ENCODE results near the gene TMEM205. TPM values are rescaled to one million over a fixed set of nuclear protein-coding genes. Genes with fewer than 3 reads are reported as not detected.

The TMEM205 gene
- total RNA-seq = 100 to 1,000 TPM; 174 to 213 TPM
- polyA plus RNA-seq (ENCODE audit: insufficient read depth, low read depth, low replicate concordance) = 132 TPM
- long read RNA-seq, donor 1, transcript TMEM205-203 (2 exons, 1,147 nt) = minor isoform, 7 of 91 reads
- long read RNA-seq, donor 1, transcript TMEM205-210 (4 exons, 840 nt) = minor isoform, 10 of 91 reads
- long read RNA-seq, donor 1, transcript TMEM205-201 (3 exons, 1,034 nt) = minor isoform, 8 of 91 reads
- long read RNA-seq, donor 1, transcript TMEM205-216 (4 exons, 792 nt) = major isoform, 47 of 91 reads
- long read RNA-seq, donor 1, partial matches to known transcripts = 5 of 91 reads
- long read RNA-seq, donor 1, other reads (novel, unspliced or antisense) = 6 of 91 reads
- long read RNA-seq, donor 2, transcript TMEM205-216 (4 exons, 792 nt) = major isoform, 19 of 35 reads
- long read RNA-seq, donor 2, partial matches to known transcripts = 0 of 35 reads
- long read RNA-seq, donor 2, other reads (novel, unspliced or antisense) = 0 of 35 reads

- Histone ChIP-seq H3K27ac (peak within 1 kb of the TSS; percentile 57 to 87), H3K9me3 (no peaks in the 10 kb centered on the region), H3K36me3 (ENCODE audit: low read depth, missing control alignments) (no peaks in the 10 kb centered on the region), H3K4me3 (peak within 1 kb of the TSS; percentile 61 to 68), H3K27me3 (no peaks in the 10 kb centered on the region), H3K4me1 (peaks cover 9% of the 10 kb centered on the region)
- DNase-seq = peak; percentile 99
- intact Hi-C loops (cut with DNase I; ENCODE audit: low total_unique reads) = no loop called here
- 0% methylated on average over 26 to 34 of the region's 50 CpGs for WGBS, 2 donors
- TF ChIP-seq POLR2A (IDR thresholded peaks at IDR 0.05) = no peak
- no peak for TF ChIP-seq CTCF (IDR thresholded peaks at IDR 0.05)
Observed at GRCh38 chr19:11346104-11346940, at the start of gene TMEM205, which contains the start of gene CCDC159. TSS of gene TMEM205 (minus strand) at chr19:11346268. CDS start at chr19:11345619, 649 bp downstream. TSS of gene CCDC159 (plus strand) at chr19:11346519. CDS start at chr19:11346607, 88 bp downstream.

- TF ChIP-seq CTCF (IDR thresholded peaks at IDR 0.05) = no peak
- TF ChIP-seq POLR2A (IDR thresholded peaks at IDR 0.05) = no peak
- H3K27ac ChIP-seq = no peak overlapping the region
- H3K36me3 ChIP-seq (ENCODE audit: low read depth, missing control alignments) = no peaks in the 10 kb centered on the region
- no peaks in the 10 kb centered on the region for H3K27me3 ChIP-seq
- 86 to 92% methylated on average over 4 of the region's 4 CpGs for WGBS, 2 donors
- no peak for DNase-seq
- H3K4me3 ChIP-seq = no peak overlapping the region
- intact Hi-C loops (cut with DNase I; ENCODE audit: low total_unique reads) = no loop called here
- H3K4me1 ChIP-seq = no peaks in the 10 kb centered on the region
- H3K9me3 ChIP-seq = no peaks in the 10 kb centered on the region
Observed at GRCh38 chr19:11390933-11391680, 45.0 kb upstream of the TMEM205 start.

GRCh38 chr19:11390359-11390758 is 44.3 kb upstream of the TMEM205 start:
- Histone ChIP-seq H3K4me3 (no peak overlapping the region), H3K9me3 (no peaks in the 10 kb centered on the region), H3K27ac (no peak overlapping the region), H3K36me3 (ENCODE audit: low read depth, missing control alignments) (no peaks in the 10 kb centered on the region), H3K27me3 (no peaks in the 10 kb centered on the region), H3K4me1 (no peaks in the 10 kb centered on the region)
- TF ChIP-seq POLR2A (IDR thresholded peaks at IDR 0.05) = no peak
- intact Hi-C loops (cut with DNase I; ENCODE audit: low total_unique reads) = no loop called here
- no peak for DNase-seq
- WGBS, 2 donors = 87 to 90% methylated on average over 2 of the region's 2 CpGs

- intact Hi-C loops (cut with DNase I; ENCODE audit: low total_unique reads) = no loop called here
- no peak for TF ChIP-seq CTCF (IDR thresholded peaks at IDR 0.05)
- no peak for TF ChIP-seq POLR2A (IDR thresholded peaks at IDR 0.05)
- H3K4me3 ChIP-seq = no peak overlapping the region
- DNase-seq = no peak
- H3K27ac ChIP-seq = no peak overlapping the region
- H3K4me1 ChIP-seq = peaks cover 10% of the 10 kb centered on the region
- H3K27me3 ChIP-seq = no peaks in the 10 kb centered on the region
- H3K36me3 ChIP-seq (ENCODE audit: low read depth, missing control alignments) = no peaks in the 10 kb centered on the region
- H3K9me3 ChIP-seq = no peaks in the 10 kb centered on the region
- WGBS, 2 donors = 81 to 88% methylated on average over 19 of the region's 19 CpGs
Observed at GRCh38 chr19:11387162-11388034, 41.3 kb upstream of the TMEM205 start.
